Hindlimb muscle (tissue), 1 donor: Measurements from ENCODE around the gene SHC4. TPM values are rescaled to one million over a fixed set of nuclear protein-coding genes. Genes with fewer than 3 reads are reported as not detected.

Experiments
- DNase-seq: peaks from one replicate; pipeline ENCODE4 v3.0.0-alpha.2; 2013
- polyA plus RNA-seq: library from polyadenylated mRNA; unstranded; fragments of 120-200 nt; gene quantifications from one replicate; pipeline ENCODE4 v1.2.1, GENCODE V29; 2013; ENCODE audit not compliant: insufficient read length

Gene SHC4
- polyA plus RNA-seq, 1 donor = 1.7 TPM

DNA sequence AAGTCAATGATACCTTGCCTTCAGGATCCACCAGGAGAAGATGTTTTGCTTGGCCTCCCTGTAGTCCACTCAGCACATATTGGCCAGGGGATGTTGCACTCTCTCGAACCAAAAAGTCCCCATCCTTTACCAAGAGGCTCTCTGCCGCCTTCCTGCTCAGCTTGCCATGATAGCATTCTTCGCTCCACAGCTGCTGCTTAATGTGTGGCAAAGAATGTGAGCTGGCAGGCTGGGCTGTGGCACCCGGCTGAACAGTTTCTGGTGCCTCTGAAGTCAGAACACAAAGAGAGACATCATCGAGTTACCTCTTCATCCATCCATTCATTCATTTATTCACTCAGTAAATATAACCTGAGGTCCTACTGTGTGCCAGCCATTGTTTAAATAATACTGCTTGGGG lies 129.0 kb downstream of the SHC4 start:
- no peak for DNase-seq

DNA sequence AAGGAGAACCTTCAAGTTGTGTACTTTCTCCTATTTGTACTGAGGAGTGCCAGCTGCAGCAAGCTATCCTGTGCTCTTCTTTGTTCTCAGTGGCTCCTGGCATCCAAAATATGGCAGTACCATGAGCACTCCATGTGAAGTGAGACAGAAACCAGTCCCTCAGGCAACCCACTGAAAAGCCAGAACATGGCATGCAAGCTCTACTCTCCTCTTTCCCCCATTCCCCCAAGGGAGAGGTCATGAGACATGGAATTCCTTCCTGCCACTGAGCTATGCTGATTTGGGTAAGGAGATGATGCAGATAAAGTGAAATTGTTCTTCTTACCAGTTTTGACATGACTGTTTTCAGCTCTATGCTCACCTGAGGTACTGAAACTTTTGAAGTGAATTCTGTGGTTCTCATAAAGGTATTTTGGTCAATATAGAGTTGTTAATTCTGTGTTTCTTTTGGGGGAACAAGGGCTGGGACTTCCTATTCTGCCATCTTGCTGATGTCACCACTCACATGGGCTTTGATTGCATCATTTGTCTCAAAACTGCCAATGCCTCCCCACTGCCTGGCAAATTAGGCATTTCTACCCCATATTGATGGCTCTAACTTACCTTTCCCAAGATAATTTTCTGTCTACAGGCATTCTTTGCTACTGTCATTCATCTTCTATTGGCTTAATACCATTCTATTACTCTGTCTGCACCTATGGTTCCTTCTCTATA lies 130.0 kb downstream of the SHC4 start:
- DNase-seq = no peak

DNA sequence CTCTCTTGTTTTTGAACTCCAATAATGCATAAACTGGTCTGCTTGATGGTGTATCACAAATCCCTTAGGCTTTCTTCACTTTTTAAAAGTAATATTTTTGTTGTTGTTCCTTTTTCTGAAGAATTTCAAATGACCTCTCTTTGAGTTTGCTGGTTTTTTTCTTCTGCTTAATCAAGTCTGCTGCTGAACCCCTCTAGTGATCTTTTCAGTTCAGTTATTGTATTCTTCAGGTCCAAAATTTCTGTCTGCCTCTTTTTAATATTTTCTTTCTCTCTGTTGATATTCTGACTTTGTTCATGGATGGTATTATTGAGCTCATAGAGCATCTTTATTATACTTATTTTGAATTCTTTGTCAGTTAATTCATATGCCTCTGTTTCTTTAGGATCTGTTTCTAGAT lies 131.1 kb downstream of the SHC4 start:
- DNase-seq = no peak

DNA sequence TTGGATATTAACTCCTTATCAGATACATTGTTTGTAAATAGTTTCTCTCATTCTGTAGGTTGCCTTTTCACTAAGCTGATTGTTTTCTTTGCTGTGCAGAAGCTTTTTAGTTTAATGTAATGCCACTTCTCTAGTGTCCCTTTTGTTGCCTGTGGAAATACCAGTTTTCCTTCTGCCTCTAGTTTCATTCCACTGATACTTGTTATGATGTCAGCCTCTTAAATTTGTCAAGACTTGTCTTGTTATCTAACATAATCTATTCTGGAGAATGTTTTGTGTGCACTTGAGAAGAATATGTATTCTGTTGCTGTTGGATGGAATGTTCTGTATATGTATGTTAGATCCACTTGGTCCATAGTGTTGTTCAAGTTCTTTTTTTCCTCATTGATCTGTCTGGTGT lies 134.8 kb downstream of the SHC4 start:
- DNase-seq = no peak

DNA sequence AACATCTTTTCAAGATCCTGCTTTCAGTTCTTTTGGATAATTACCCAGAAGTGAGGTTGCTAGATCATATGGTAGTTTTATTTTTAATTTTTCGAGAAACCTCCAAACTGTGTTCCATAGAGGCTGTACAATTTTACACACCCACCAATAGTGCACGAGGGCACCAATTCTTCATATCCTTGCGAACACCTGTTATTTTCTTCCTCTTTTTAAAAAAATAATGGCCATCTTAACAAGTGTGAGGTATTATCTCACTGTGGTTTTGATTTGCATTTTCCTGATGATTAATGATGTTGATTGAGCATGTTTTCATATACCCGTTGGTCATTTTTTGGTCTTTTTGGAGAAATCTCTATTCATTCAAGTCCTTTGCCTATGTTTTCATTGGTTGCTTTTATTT lies 135.2 kb downstream of the SHC4 start:
- DNase-seq = no peak

DNA sequence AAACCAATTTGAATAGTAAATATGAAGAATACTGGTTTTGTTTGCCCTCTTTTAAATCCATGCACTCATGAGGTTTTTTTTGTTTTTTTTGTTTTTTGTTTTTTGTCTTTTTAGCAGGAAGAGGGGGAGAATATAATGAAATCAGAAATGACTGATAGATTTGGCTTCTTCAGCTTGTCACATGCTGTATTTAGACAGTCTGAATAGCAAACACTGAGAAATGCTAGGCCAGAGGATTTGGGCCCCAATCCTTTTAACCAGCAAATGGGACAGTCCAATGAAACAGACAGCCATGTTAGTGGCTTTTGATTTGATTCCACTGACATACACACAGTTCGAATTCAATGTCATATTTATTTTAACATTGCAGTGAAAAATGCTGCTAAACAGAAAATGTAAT lies 138.6 kb downstream of the SHC4 start:
- DNase-seq = no peak

DNA sequence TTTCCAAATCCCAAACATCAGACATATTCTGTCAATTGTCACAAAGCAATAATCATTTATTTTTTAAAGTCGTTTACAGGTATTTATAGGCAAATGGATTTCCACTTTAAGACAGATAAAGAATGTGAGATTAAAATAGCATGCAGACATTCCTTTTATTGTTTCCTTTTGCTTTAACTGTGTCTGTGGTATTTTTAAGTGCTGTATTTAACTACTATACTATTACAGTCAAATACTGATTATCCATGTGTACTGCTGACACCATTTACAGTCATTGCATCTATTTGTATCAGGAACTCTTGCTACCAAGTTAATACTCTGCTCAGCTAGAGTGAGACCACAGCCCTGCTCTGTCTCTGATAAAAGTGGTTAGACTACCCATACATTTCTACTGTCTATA lies 140.0 kb downstream of the SHC4 start:
- DNase-seq = no peak

DNA sequence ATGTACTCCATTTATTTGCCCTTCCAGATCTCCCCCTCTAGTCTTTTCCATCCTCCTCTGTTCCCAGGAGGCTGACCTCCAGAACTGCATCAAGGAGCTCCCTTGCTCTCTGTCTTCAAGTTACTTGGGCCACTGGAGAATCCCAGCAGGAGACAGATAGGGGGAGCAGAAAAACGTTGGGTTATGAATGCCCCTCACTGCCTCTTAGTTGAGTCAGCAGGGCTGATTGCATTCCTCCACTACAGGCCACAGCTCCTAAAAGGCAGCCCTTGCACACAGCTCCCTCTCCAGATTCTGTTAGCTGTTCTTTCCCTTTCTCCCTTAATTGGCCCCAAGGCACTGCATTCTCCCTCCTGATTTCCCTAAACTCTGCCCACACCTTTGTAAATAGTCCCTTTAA lies 140.5 kb downstream of the SHC4 start:
- no peak for DNase-seq

DNA sequence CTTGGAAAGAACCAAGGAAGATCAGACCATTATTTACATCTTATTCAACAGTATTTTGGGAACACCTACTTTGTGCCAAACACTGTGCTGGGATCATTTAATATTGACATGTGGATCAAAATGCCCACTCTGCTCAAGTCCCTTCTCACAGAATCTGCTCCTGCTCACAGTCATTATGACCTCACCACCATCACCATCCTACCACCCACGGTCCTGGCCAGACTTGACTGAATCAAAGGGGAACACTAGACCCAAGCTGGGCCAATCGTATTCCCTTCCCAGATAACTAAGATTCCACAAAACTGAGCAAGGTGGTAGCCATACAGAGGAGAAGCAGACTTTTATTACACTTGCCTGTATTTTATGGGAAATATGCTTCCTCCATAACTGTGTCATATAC lies 149.4 kb downstream of the SHC4 start:
- DNase-seq = no peak

DNA sequence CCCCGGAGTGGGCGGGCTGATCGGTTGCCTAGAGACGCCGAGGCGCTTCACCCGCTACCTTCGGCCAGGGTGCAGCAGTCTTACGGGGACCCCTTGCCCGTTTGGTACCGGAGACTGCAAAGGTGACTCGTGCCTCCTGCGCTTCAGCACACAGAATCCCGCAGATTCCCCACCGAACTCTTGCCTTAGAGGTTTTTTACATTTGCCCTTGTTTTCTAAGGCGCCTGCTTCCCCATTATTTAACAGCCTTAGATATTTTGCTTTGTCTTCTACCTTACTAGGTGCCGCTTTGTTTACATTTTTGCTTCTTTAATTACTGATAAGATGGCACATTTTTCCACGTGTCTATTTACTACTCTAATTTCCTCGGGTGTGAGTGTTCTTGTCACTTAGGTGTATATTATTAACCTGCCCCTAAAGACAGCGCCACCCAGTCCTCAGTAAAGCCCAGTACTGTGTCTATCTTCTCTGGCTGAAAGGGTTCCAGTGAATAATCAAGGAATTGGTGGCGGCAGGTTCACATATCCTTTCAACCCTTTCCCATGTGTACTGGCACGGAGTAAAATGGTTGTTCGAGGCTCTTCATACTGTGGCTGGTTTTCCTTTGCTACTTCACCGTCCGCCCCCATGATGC lies 152.3 kb downstream of the SHC4 start:
- no peak for DNase-seq

DNA sequence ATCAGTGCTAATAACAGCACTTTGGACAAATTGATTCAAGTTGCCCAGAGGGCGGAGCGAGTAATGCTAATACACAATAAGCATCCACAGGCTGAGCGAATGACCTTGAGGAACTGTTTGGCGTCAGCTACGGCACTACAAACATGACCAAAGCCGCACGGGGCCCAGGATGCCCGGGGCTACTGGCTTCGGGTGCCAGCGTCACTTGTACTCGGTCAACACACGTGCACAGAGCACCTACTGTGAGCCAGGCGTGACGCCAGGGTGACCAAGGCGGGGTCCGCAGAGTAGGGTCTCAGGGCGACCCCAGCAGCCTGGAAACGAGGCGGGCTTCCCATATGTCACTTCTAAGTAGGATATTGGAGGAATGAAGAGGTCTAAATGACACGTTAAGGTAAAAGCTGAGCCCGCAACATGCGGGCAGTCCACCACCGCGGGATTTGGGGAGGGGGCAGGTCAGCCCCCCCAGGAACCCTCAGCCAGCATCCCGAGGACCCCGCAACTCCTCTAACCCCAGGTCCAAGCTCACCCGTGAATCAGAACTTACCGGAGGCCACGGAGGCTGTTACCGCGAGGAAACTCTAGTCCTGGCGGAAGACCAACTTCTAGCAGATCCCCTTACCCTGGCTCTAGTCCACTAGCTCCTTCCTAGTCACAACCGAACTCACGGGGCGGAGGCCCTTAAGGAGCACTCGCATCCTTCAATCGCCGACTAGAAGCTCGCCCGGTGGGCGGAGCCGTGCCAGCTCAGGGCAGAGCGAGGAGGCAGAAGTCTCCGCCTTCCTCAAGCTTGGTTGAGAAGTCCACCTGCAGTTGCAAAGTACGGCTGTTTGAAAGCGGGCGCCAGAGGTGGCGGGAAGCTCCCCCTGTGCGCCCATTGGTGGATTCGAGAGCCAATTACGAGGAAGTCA lies 153.1 kb downstream of the SHC4 start, which contains the start of gene CEP152:
Gene CEP152 (minus strand): TSS at position 656 of the 911 bp plus-strand sequence. CDS start 5,420 bp downstream, outside the sequence.
- peak; percentile 96 for DNase-seq

DNA sequence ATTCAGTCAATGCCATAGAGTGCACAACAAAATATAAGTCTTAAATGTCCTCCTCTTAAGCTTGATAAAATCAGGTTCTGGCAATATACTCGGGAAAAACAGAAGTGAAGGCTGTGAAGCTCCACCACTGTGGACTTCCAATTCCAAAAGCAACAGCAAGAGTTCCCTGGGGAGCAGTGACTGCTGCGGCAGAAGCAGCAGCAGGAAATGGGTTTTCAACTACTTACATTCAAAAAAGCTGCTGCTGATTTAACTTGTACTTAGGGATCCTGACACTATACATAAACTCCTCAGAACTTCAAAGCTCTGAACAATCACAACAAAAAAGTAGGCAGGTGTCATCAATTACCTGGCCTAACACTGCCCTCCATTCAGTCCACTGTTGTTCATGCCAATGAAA lies 157.6 kb downstream of the SHC4 start:
- no peak for DNase-seq

DNA sequence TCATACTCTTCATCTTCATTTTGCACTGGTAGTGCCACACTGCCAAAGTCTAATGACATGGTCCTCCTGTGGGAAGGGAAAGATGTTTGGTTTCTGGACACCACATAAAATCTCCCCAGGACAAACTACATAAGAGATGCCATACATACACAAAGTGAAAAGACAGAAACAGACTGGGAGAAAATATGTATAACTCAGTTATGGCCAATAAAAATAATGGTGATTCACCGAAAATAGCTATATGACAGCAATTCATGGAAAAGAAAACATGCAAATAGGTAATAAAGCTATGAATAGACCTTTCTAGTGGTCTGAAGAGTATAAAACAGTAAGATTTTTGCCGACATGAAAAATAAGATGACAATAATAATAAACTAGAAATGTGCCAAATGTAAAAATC lies 158.1 kb downstream of the SHC4 start:
- no peak for DNase-seq

DNA sequence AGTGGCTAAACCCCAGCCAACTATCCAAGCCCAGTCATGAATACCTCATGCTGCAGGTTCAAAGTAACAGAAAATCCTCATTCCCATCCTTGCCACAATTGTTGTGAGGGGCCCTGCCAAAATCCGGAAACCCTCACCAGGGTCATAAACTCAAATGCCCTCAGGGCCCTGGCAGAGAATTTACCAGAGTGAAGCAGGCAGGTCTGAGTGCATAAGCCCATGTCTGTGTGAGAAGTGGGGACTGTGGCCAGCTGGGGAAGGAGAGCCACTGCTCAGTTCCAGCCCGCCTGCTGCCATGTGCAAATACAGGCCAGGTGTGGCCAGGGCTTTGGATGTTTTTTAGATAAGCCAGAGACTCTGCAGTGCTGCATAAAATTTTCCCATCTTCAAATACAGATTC lies 159.8 kb downstream of the SHC4 start:
- DNase-seq = no peak

DNA sequence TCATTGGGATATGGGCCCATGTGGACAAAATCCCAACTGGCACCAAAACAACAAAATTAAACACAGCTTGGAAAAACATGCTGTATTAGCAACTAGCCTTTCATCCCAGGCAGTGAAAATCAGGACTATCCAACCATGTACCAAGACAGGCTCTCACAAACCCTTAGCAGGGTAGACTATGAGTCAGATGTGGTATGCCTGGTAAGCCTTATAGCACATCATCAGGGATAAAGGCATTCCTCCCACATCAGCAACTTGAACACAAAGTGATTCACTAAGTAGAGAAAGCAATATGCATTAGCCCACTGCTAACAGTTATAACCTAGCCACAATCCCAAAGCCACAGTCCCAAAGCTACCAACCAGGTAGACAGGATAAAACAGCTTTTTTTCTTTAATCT lies 160.9 kb downstream of the SHC4 start:
- no peak for DNase-seq

DNA sequence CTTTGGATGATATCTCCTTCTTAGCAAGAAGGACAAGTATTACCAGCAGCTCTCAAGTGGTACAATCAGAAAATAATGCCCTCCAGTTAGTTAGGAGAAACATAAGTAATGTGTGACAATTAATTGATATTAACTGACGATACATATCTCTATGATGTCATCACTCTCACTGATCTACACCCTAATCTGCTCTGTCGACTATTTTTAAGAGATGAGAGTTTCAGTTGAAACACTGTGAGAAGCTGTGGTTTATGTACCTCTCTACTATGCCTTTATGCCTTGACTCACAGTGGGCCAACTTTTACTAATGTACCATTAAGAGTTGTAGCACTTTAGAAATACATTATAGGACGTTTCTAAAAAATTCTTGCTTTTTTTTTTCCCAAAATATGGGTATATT lies 161.5 kb downstream of the SHC4 start:
- DNase-seq = no peak

DNA sequence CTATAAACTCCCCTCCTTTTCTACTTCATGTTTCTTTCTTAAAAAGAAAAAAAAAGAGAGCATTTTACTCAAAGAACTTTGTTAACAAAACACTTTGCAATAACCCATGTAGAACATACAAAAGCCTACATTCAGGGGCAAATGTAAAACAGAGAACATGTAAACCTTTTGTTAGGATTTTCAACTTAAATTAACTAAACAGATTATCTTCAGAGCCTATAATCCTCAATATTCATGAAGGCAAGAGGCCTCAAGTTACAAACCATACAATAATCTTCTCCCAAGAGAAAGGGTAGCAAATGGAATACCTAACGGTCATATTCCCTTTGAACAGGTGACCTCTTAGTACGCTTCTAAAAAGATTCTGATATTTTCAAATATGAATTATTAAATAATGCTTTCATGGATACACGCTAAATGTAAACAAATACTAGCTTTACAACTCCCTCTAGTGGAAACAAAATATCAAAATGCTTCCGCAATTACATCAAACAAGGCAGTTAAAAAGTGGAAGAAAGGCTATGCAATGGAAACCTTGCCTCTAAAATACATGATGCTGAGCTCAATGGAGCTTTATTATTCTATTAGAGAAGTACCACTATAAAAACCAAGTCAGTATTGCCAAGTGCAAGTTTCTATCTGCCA lies 162.8 kb downstream of the SHC4 start:
- DNase-seq = peak; percentile 51

DNA sequence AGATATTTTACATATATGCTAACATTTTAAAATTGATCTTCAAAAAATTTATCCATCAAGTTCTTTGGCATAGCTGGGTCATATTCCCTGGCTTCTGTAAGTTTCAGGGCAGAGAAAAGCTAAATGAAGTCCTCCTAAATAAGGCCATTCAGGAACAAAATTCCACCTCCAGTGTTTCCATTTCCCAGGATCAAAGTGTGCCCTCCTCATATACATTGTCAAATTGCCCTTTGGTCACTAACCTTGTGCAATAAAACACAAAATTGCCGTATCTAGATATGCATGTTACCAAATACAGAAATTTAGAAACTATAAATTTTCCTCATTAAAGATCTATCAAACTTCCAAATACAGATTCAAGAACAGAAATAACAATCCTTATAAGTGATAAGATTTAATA lies 163.5 kb downstream of the SHC4 start:
- DNase-seq = no peak

DNA sequence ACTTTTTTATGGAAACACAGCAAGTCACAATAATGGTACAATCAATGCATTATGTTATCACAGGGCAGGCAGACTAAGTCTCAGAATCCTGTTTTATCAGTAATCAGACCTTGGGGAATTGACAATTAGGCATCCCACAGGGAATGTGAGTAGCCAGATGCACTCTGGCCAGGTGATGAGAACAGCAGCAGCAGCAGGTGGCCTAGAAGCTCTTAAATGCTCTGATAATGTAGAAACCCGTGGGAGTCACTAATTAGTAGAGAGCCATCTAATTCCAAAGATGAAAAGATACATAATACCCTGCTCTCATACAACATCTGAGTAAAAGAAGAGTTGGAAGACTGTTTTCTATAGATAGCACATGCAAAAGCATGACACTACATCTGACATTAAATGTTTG lies 165.4 kb downstream of the SHC4 start:
- DNase-seq = no peak

DNA sequence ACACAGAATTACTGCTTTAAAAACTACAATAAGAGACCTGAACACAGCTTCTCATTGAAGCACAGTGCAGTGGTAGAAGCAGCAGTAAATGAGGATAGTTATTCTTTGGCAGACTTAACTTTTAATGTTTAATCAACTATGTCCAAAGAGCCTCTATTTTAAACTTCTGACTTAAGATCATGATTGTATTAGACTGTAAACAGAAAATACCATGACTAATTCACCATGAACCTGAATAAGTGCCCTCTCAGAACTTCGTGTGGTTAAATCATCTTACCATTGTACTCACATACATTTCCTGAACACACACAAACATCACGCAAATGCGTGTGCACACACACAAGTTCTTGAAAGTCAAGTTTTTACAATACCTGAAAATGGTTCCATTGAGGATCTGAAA lies 166.8 kb downstream of the SHC4 start:
- no peak for DNase-seq

DNA sequence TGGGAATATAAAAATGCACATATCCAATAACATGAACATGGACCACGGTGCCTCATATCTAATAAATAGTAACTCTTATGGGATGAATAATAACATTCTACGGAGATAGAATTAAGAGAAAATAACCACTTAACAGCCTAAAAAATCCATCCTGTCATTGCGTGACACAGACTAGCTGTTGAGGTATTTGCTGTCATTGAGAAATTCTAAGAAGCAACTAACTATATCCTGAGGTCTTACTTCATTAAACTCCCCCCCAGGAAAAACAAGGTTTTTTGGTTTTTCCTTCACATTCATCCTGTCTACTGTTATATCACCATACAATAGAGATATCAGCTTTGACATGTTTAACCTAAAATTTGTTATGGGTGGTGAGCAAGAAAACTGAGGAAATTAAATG lies 167.2 kb downstream of the SHC4 start:
- DNase-seq = no peak

DNA sequence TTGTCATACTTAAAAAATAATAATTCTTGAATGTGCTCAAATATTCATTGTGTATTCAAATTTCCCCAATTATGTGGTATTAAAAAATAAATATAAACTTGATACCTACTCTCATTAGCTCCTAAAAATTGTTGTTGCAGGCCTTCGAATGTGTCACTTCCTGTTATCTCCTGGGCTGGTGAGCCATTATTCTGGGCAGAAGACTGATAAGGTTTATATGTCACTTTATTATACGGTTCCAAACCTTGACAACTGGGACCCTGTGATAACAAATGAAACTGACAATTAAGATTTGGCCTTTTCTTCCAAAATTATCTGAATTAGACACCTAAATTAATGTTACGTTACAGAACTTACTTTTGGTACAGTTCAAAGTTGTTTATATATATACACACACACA lies 167.8 kb downstream of the SHC4 start:
- DNase-seq = no peak

DNA sequence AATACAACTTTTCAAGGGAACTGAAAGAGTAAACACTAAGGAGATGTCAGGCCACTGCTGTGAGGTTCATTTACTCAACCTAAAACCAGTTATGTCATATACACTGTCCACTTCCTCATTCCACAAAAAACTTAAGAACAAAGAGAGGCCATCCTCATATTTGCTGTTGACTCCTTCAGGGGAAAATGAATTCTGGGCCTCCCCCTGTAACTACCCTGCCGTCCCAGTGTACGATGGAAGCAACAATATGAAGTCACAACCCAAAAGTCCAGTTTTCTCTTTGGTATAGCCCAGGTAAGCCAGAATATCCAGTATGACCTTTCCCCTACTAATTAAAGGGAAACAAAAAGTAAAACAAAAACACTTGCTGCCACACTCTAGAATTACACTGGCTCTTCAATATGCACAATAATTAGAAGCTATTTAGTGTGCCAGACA lies 169.0 kb downstream of the SHC4 start:
- no peak for DNase-seq
